22Rv1 (cell line): Measurements from ENCODE around the gene NEURL1B.
"Not testable (repeated sequence)": the region's sequence is repeated elsewhere in the genome, so short reads cannot be mapped to it uniquely, and the experiment has no call there.

Source experiments
- H3K27ac ChIP-seq: fragments of 450-650 bp; 2 replicates; pipeline ENCODE4 v1.5.1; 2017
- ZFX ChIP-seq: fragments of 450-650 bp; IDR thresholded peaks from 2 replicates; pipeline ENCODE4 v1.6.1; 2017; ENCODE audit warnings: antibody characterized with exemption, borderline replicate concordance
- TF ChIP-seq, protein P1 (sequence below): fragments of 450-650 bp; IDR thresholded peaks from 2 replicates; pipeline ENCODE4 v1.5.1; 2017; ENCODE audit warnings: mild to moderate bottlenecking

NEURL1B gene

DNA sequence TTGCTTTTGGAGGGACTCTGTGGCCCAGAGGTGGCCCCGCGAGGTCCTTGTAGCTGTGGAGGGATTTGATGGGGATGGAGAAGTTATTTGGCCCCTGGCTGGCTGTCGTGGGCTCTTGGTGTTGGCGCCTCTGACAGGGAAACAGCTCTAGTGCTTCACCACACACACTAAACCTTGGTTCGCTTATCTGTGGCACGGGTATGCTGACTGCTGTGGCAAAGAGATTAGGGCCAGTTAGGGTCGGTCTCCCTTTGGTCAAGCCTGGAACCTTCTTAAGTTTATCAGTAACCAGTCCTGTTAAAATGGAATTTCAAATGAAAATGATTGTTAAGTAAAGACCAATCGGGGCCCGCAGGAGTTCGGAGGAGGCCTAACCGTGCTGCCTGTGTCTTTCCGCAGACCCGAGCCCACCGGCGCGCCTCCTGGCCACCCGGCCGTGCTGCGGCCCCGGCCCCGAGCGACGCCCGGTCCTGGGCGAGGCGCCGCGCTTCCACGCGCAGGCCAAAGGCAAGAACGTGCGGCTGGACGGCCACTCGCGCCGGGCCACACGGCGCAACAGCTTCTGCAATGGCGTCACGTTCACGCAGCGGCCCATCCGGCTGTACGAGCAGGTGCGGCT is 28.4 kb downstream of the NEURL1B start:
- no peak overlapping the region for H3K27ac ChIP-seq
- no peak for TF ChIP-seq ZFX
- TF ChIP-seq, protein P1, sequence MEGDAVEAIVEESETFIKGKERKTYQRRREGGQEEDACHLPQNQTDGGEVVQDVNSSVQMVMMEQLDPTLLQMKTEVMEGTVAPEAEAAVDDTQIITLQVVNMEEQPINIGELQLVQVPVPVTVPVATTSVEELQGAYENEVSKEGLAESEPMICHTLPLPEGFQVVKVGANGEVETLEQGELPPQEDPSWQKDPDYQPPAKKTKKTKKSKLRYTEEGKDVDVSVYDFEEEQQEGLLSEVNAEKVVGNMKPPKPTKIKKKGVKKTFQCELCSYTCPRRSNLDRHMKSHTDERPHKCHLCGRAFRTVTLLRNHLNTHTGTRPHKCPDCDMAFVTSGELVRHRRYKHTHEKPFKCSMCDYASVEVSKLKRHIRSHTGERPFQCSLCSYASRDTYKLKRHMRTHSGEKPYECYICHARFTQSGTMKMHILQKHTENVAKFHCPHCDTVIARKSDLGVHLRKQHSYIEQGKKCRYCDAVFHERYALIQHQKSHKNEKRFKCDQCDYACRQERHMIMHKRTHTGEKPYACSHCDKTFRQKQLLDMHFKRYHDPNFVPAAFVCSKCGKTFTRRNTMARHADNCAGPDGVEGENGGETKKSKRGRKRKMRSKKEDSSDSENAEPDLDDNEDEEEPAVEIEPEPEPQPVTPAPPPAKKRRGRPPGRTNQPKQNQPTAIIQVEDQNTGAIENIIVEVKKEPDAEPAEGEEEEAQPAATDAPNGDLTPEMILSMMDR: no peak

DNA sequence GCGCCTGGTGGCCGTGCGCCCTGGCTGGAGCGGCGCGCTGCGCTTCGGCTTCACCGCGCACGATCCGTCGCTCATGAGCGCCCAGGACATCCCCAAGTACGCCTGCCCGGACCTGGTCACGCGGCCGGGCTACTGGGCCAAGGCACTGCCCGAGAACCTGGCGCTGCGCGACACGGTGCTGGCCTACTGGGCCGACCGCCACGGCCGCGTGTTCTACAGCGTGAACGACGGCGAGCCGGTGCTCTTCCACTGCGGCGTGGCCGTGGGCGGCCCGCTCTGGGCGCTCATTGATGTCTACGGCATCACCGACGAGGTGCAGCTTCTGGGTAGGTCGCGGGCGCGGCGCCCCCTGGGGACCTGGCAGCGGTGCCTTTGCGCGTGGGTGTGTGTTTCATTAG is 28.9 kb downstream of the NEURL1B start:
- H3K27ac ChIP-seq: no peak overlapping the region
- TF ChIP-seq, protein P1: no peak
- no peak for TF ChIP-seq ZFX

DNA sequence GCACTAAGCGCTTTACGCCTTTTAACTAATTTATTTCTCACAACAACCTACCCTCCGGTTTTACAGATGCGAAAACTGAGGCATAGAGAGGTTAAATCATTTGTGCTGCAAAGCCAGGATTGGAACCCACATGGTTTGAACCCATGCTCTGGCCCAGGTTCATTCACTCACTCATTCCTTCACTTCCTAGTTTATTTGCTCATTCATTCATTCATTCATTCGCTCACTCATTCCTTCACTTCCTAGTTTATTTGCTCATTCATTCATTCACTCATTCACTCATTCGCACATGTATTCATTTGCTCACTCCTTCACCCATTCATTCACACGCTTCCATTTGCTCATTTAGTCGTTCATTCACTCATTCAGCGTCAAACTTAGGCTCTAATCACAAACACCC is 29.4 kb downstream of the NEURL1B start:
- no peak overlapping the region for H3K27ac ChIP-seq
- TF ChIP-seq ZFX: no peak
- TF ChIP-seq, protein P1: no peak

DNA sequence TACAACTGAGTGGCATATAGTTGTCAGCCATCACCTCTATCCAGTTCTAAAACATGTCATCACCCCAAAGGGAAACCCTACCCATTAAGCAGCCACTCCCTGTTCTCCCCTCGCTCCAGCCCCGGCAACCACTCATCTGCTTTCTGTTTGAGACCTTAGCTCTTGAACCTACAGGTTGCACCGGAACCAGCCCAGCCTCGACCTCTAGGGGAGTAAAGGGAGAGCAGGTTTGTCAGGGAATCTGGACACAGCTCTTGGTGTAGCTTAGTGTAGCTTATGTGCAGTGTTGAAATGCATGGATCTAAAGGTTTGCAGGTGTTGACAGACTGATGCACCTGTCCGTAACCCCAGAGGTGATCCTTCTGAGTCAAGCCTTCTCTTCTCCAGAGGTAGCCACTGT is 30.0 kb downstream of the NEURL1B start:
- H3K27ac ChIP-seq: no peak overlapping the region
- no peak for TF ChIP-seq ZFX
- TF ChIP-seq, protein P1: no peak

DNA sequence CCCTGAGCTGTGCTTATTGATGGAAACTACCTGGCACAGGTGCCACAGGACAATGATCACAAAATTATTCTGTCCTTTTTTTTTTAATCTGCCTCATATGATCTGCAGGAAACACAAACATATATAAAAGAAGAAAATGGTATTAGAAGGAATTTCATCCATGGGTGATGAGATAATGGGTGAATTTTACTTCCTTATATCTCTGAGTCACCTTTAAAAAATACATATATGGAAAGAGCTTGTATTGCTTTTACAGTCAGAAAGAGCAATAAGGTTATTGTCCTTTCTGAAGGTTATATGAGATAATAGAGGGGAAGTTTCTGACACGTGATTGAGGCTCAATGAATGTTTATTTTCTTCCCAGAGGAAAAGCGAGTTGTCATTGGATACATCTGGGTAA is 31.6 kb downstream of the NEURL1B start:
- TF ChIP-seq, protein P1: no peak
- TF ChIP-seq ZFX: no peak
- H3K27ac ChIP-seq: no peak overlapping the region

DNA sequence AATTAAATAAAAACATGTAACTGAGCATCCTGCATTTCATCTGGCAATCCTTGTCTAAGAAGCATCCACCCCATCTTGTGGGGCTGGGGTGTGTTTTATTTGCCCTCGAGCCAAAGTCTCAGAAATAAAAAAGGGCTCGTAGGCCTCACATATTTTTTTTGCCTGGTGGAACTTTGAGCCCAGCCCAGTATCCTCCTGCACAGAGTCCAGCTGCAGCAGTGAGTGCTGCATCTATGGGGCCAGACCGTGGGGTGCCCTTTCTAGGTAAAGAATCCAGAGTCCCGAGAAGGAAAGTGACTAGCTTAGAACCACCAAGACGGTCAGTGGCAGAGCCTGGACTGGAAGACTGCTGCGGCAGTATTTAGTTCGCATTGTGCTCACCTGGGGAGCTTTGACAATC is 33.1 kb downstream of the NEURL1B start:
- no peak overlapping the region for H3K27ac ChIP-seq
- TF ChIP-seq, protein P1: no peak
- TF ChIP-seq ZFX: no peak

DNA sequence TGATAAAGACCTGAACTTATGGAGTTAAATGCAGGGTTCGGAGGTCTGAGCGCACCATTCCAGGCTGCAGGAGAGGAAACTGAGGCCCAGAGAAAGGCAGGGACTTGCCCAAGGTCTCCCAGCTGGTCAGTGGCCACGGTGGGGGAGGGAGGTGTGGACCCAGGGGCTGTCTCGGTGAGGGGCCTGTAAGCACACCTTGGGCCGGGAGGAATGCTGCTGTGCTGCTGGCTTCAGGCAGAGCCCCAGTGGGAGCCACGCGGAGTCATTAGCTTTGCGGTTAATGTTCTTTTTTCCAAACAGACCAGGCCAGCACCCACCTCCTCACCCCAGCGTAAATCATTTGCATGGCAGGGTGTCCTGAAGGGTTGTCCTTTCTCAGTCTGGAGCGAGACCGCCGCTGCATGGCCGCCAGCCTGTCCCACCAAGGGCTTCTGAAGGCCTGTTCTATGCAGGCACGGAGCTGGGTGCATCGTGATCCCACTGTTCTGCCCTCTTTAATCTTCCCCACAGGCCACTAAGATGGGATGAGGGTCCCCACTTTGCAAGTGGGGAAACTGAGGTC is 35.9 kb downstream of the NEURL1B start:
- H3K27ac ChIP-seq: no peak overlapping the region
- TF ChIP-seq, protein P1: no peak
- TF ChIP-seq ZFX: no peak

DNA sequence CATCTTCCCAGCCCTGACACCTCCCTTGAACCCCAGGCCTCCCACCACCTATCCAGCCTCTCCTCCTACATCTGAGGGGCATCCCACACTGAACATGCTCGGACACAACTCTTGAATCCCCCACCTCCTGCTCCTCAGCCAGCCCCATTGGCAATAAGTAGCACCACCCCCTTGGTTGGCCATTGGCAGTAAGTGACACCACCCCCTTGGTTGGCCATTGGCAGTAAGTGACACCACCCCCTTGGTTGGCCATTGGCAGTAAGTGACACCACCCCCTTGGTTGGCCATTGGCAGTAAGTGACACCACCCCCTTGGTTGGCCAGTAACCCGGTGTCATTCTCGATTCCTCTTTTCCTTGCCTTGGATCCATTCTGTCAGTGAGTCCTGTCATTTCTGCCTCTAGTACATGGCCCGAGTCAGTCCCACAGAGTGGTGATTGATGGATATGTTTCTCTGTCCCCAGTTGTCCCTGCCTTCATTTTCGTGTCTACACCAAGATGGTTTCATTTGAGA is 37.4 kb downstream of the NEURL1B start:
- not testable (repeated sequence) for H3K27ac ChIP-seq
